Measurements from ENCODE around the gene PKN2. TPM values are rescaled to one million over a fixed set of nuclear protein-coding genes. Genes with fewer than 3 reads are reported as not detected.
A peak's percentile ranks its signal among the peaks of the same experiment; 100 is the strongest.

Gene PKN2
- total and polyA plus RNA-seq, 2 experiments from 2014 or later: 14.6 to 29.4 TPM

DNA sequence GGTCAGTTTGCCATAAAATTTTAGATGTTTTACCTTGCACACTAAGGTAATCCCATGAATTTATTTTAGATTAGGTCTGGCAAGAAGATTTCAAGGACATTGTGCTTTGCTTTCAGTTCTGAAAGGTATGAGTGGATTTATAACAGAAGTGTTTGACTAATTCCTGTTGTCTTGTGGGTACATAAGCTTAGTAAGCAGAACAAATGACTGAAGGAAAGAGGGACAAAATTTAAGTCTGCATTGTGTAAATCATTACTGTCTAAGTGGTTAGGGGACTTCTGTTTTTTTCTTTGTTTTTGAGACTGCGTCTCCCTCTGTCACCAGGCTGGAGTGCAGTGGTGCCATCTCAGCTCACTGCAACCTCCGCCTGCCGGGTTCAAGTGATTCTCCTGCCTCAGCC lies 60.1 kb downstream of the PKN2 start:
- Histone ChIP-seq H3K4me3 (no peak overlapping the region), H3K4me2 (no peak overlapping the region), H3K79me2 (replicated peaks; ENCODE audit: insufficient read depth) (peaks cover 19% of the 10 kb centered on the region), H4K20me1 (replicated peaks; ENCODE audit: insufficient read depth) (0 out of 2 replicates have a peak, but pooled peaks cover 4% of the 10 kb centered on the region), H3F3A (replicated peaks; ENCODE audit: low read depth) (no peaks in the 10 kb centered on the region), H3K9me2 (ENCODE audit: insufficient read depth) (no peaks in the 10 kb centered on the region), H3K27ac (ENCODE audit: low read depth) (no peak overlapping the region), H2AFZ (no peak overlapping the region), H3K4me1 (ENCODE audit: insufficient read depth) (no peaks in the 10 kb centered on the region), H3K36me3 (ENCODE audit: insufficient read depth) (no peaks in the 10 kb centered on the region), H3K27me3 (ENCODE audit: insufficient read depth) (no peaks in the 10 kb centered on the region)
- Mint-ChIP-seq H3K27ac (no peak overlapping the region), H3K36me3 (ENCODE audit: low read depth) (no peaks in the 10 kb centered on the region; the same call in 2 of the 3 replicates), H3K9me3 (no peaks in the 10 kb centered on the region), H3K4me3 (no peak overlapping the region), H3K4me1 (peaks cover 5% of the 10 kb centered on the region; the same call in 2 of the 3 replicates), H3K27me3 (ENCODE audit: insufficient read depth, low read depth, poor library complexity) (no peaks in the 10 kb centered on the region)
- no peak for DNase-seq (ENCODE audit: low spot score)
- no peak for ATAC-seq
- TF ChIP-seq CREB1 (CRISPR knock-in tag; IDR thresholded peaks at IDR 0.05; ENCODE audit: low read depth) (no peak), STAT1 (IDR thresholded peaks at IDR 0.05; ENCODE audit: unreplicated experiment) (no peak), ZNF114 (CRISPR knock-in tag; IDR thresholded peaks at IDR 0.05) (no peak), NANOG (IDR thresholded peaks at IDR 0.05; ENCODE audit: borderline replicate concordance) (no peak), JUNB (IDR thresholded peaks at IDR 0.05; ENCODE audit: unreplicated experiment) (no peak)
- TF ChIP-seq, protein P1, sequence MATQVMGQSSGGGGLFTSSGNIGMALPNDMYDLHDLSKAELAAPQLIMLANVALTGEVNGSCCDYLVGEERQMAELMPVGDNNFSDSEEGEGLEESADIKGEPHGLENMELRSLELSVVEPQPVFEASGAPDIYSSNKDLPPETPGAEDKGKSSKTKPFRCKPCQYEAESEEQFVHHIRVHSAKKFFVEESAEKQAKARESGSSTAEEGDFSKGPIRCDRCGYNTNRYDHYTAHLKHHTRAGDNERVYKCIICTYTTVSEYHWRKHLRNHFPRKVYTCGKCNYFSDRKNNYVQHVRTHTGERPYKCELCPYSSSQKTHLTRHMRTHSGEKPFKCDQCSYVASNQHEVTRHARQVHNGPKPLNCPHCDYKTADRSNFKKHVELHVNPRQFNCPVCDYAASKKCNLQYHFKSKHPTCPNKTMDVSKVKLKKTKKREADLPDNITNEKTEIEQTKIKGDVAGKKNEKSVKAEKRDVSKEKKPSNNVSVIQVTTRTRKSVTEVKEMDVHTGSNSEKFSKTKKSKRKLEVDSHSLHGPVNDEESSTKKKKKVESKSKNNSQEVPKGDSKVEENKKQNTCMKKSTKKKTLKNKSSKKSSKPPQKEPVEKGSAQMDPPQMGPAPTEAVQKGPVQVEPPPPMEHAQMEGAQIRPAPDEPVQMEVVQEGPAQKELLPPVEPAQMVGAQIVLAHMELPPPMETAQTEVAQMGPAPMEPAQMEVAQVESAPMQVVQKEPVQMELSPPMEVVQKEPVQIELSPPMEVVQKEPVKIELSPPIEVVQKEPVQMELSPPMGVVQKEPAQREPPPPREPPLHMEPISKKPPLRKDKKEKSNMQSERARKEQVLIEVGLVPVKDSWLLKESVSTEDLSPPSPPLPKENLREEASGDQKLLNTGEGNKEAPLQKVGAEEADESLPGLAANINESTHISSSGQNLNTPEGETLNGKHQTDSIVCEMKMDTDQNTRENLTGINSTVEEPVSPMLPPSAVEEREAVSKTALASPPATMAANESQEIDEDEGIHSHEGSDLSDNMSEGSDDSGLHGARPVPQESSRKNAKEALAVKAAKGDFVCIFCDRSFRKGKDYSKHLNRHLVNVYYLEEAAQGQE (IDR thresholded peaks at IDR 0.05; ENCODE audit: unreplicated experiment): no peak
- TF ChIP-seq, protein P2, sequence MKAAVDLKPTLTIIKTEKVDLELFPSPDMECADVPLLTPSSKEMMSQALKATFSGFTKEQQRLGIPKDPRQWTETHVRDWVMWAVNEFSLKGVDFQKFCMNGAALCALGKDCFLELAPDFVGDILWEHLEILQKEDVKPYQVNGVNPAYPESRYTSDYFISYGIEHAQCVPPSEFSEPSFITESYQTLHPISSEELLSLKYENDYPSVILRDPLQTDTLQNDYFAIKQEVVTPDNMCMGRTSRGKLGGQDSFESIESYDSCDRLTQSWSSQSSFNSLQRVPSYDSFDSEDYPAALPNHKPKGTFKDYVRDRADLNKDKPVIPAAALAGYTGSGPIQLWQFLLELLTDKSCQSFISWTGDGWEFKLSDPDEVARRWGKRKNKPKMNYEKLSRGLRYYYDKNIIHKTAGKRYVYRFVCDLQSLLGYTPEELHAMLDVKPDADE (IDR thresholded peaks at IDR 0.05): no peak
- TF ChIP-seq, protein P3, sequence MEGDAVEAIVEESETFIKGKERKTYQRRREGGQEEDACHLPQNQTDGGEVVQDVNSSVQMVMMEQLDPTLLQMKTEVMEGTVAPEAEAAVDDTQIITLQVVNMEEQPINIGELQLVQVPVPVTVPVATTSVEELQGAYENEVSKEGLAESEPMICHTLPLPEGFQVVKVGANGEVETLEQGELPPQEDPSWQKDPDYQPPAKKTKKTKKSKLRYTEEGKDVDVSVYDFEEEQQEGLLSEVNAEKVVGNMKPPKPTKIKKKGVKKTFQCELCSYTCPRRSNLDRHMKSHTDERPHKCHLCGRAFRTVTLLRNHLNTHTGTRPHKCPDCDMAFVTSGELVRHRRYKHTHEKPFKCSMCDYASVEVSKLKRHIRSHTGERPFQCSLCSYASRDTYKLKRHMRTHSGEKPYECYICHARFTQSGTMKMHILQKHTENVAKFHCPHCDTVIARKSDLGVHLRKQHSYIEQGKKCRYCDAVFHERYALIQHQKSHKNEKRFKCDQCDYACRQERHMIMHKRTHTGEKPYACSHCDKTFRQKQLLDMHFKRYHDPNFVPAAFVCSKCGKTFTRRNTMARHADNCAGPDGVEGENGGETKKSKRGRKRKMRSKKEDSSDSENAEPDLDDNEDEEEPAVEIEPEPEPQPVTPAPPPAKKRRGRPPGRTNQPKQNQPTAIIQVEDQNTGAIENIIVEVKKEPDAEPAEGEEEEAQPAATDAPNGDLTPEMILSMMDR (conservative IDR thresholded peaks at IDR 0.05; ENCODE audit: low read depth in 2 of 2): no peak

DNA sequence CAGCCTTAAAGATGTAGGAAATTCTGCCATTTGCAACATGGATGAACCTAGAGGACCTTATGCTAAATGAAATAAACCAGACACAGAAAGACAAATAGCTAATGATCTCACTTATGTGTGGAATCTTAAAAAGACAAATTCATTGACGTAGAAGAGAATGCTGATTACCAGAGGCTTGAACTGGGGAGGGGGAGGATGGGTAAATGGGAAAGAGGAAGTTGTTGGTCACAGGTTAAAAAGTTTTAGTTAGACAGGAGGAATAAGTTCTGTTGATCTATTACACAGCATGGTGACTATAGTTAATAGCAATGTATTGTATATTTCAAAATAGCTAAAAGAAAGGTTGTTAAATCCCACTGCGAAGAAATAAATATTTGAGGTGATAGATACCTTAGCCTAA lies 62.8 kb downstream of the PKN2 start:
- Histone ChIP-seq H3K27ac (ENCODE audit: low read depth) (no peak overlapping the region), H3K36me3 (ENCODE audit: insufficient read depth) (no peaks in the 10 kb centered on the region), H3F3A (replicated peaks; ENCODE audit: low read depth) (no peaks in the 10 kb centered on the region), H3K4me3 (no peak overlapping the region), H3K27me3 (ENCODE audit: insufficient read depth) (no peaks in the 10 kb centered on the region), H3K9me2 (ENCODE audit: insufficient read depth) (no peaks in the 10 kb centered on the region), H3K4me1 (ENCODE audit: insufficient read depth) (no peaks in the 10 kb centered on the region), H4K20me1 (replicated peaks; ENCODE audit: insufficient read depth) (0 out of 2 replicates have a peak, but pooled peaks cover 4% of the 10 kb centered on the region), H3K4me2 (no peak overlapping the region; the same call in 1 of the 2 replicates), H2AFZ (no peak overlapping the region), H3K79me2 (replicated peaks; ENCODE audit: insufficient read depth) (no peaks in the 10 kb centered on the region; the same call in 1 of the 2 replicates)
- H3K27me3 Mint-ChIP-seq (ENCODE audit: insufficient read depth, low read depth, poor library complexity): no peaks in the 10 kb centered on the region
- ATAC-seq (no peak), DNase-seq (ENCODE audit: low spot score) (peak; percentile 23)
- TF ChIP-seq, protein P3 (conservative IDR thresholded peaks at IDR 0.05; ENCODE audit: low read depth in 2 of 2): no peak
- TF ChIP-seq STAT1 (IDR thresholded peaks at IDR 0.05; ENCODE audit: unreplicated experiment) (no peak), EZH2 (IDR thresholded peaks at IDR 0.05; ENCODE audit: low read depth, unreplicated experiment) (no peak), JUNB (IDR thresholded peaks at IDR 0.05; ENCODE audit: unreplicated experiment) (no peak)
- H3K4me3 Mint-ChIP-seq: no peak overlapping the region
- no peaks in the 10 kb centered on the region for H3K9me3 Mint-ChIP-seq
- no peak overlapping the region for H3K27ac Mint-ChIP-seq
- peaks cover 5% of the 10 kb centered on the region; the same call in 2 of the 3 replicates for H3K4me1 Mint-ChIP-seq
- no peaks in the 10 kb centered on the region; the same call in 2 of the 3 replicates for H3K36me3 Mint-ChIP-seq (ENCODE audit: low read depth)

Measured in GM23338 (cell line).